BJ (cell line): ENCODE measurements around the gene STOML3. TPM values are rescaled to one million over a fixed set of nuclear protein-coding genes. Genes with fewer than 3 reads are reported as not detected.

Experiments used
- CTCF ChIA-PET: fragments of 350-600 bp; formaldehyde crosslinking; extraction: SDS; loops from one replicate; lab custom pipeline; 2021; ENCODE audit warnings: antibody characterized with exemption, inconsistent platforms; lab: Yijun Ruan, JAX
- POLR2A ChIA-PET: fragments of 300-600 bp; sonication (Branson Sonifier 250); formaldehyde crosslinking; extraction: SDS; loops from one replicate; lab custom pipeline; 2021; ENCODE audit warnings: antibody characterized with exemption; lab: Charles Lee
- DNase-seq: peaks from one replicate; pipeline ENCODE4 v3.0.0-alpha.2; 2011; ENCODE audit warnings: low read depth
- H3K27me3 ChIP-seq: 2 replicates; pipeline ENCODE4 v1.6.0; 2011; ENCODE audit warnings: low read length; ENCODE audit not compliant: control insufficient read depth, insufficient read depth
- H3K36me3 ChIP-seq: 2 replicates; pipeline ENCODE4 v1.5.1; 2011; ENCODE audit warnings: low read length; ENCODE audit not compliant: control insufficient read depth, insufficient read depth
- H3K4me3 ChIP-seq: 2 replicates; pipeline ENCODE4 v1.5.1; 2011; ENCODE audit warnings: low read depth, mild to moderate bottlenecking, control low read depth, low read length
- CTCF ChIP-seq: IDR thresholded peaks from 2 replicates; pipeline ENCODE4 v1.5.1; 2011; ENCODE audit warnings: low read depth, mild to moderate bottlenecking, control low read depth, inconsistent platforms, low read length, moderate library complexity; ENCODE audit not compliant: insufficient read depth
- polyA plus RNA-seq: library from polyadenylated mRNA; depleted of rRNA; stranded (reverse); fragments of >200 nt; gene quantifications from 2 replicates; pipeline ENCODE4 v1.2.3, GENCODE V29; 2011; rRNA removed

The STOML3 gene
- polyA plus RNA-seq, 1 experiment: not detected

GRCh38 chr13:38933786-38934185, 56.8 kb downstream of the STOML3 start:
- H3K4me3 ChIP-seq: no peak overlapping the region
- no peak for TF ChIP-seq CTCF
- DNase-seq: no peak
- no peaks in the 10 kb centered on the region for H3K27me3 ChIP-seq
- ChIA-PET CTCF (interaction anchor here (1.3 kb wide), 1 partner anchor 41 kb away, joined by 3 read pairs; no protein-coding TSS in a partner anchor), POLR2A (no interaction called here)
- H3K36me3 ChIP-seq: no peaks in the 10 kb centered on the region

- Histone ChIP-seq H3K4me3 (no peak overlapping the region), H3K36me3 (no peaks in the 10 kb centered on the region), H3K27me3 (no peaks in the 10 kb centered on the region; the same call in 1 of the 2 replicates)
- ChIA-PET CTCF (interaction anchor here (1.1 kb wide), 1 partner anchor 8 kb away, joined by 3 read pairs; no protein-coding TSS in a partner anchor), POLR2A (no interaction called here)
- TF ChIP-seq CTCF: no peak
- no peak for DNase-seq
These were observed 68.5 kb downstream of the STOML3 start for GRCh38 chr13:38922170-38922569.

- H3K36me3 ChIP-seq: no peaks in the 10 kb centered on the region
- TF ChIP-seq CTCF: no peak
- DNase-seq: no peak
- CTCF ChIA-PET: no interaction called here
- no peak overlapping the region for H3K4me3 ChIP-seq
- H3K27me3 ChIP-seq: no peaks in the 10 kb centered on the region; the same call in 1 of the 2 replicates
- POLR2A ChIA-PET: no interaction called here
These were observed 69.5 kb downstream of the STOML3 start for GRCh38 chr13:38921081-38921480.

Other genes with a start within 250 kb of the STOML3 start
- 10.7 and 13.0 TPM in 2 replicates for gene PROSER1, start 47.3 kb upstream of the STOML3 start, polyA plus RNA-seq
- 6.8 and 12.6 TPM in 2 replicates for gene NHLRC3, start 47.6 kb upstream of the STOML3 start, polyA plus RNA-seq